HG03045 (cell line): ENCODE data around the gene ENO3.

Source experiments
- ATAC-seq: cut with Tn5 transposase; IDR thresholded peaks from one replicate; pipeline ENCODE4 v1.9.1; 2021; ENCODE audit warnings: mild to moderate bottlenecking, moderate library complexity; ENCODE audit not compliant: unreplicated experiment

The ENO3 gene

GRCh38 chr17:4936436-4936835, 14.5 kb upstream of the ENO3 start:
- ATAC-seq: no peak

- no peak for ATAC-seq
Measured at GRCh38 chr17:4937553-4937952, 13.4 kb upstream of the ENO3 start.

- ATAC-seq: no peak
Measured at GRCh38 chr17:4938069-4938491, 12.8 kb upstream of the ENO3 start.

GRCh38 chr17:4938688-4939545, 12.0 kb upstream of the ENO3 start:
- no peak for ATAC-seq

GRCh38 chr17:4939546-4939795, 11.4 kb upstream of the ENO3 start:
- peak; percentile 28 for ATAC-seq

GRCh38 chr17:4939796-4940554, 10.9 kb upstream of the ENO3 start, which contains the start of the genes RNF167 and SLC25A11:
RNF167 (plus strand) TSS chr17:4940268; CDS start chr17:4940910, 642 bp downstream.
SLC25A11 (minus strand) TSS chr17:4940046; CDS start chr17:4939910, 136 bp downstream.
- peak; percentile 71 for ATAC-seq

- peak; percentile 21 for ATAC-seq
Measured at GRCh38 chr17:4940555-4941318, 10.2 kb upstream of the ENO3 start.

GRCh38 chr17:4941319-4941610, 9.7 kb upstream of the ENO3 start:
- no peak for ATAC-seq

- ATAC-seq: no peak
Measured at GRCh38 chr17:4942760-4943508, 8.0 kb upstream of the ENO3 start.

- no peak for ATAC-seq
Measured at GRCh38 chr17:4944163-4944553, 6.8 kb upstream of the ENO3 start.

- ATAC-seq: no peak
Measured at GRCh38 chr17:4944554-4945175, 6.3 kb upstream of the ENO3 start.

- no peak for ATAC-seq
Measured at GRCh38 chr17:4945176-4945943, 5.6 kb upstream of the ENO3 start.

- no peak for ATAC-seq
Measured at GRCh38 chr17:4945944-4946280, 5.0 kb upstream of the ENO3 start.

- no peak for ATAC-seq
Measured at GRCh38 chr17:4946312-4946976, 4.5 kb upstream of the ENO3 start.

- no peak for ATAC-seq
Measured at GRCh38 chr17:4947010-4947410, 3.9 kb upstream of the ENO3 start.

GRCh38 chr17:4947411-4948165, 3.3 kb upstream of the ENO3 start:
- ATAC-seq: peak; percentile 21

GRCh38 chr17:4948166-4948930, 2.6 kb upstream of the ENO3 start, which contains the start of gene PFN1:
PFN1 (minus strand) TSS chr17:4948530; CDS start chr17:4948394, 136 bp downstream.
- peak; percentile 20 for ATAC-seq

- ATAC-seq: peak; percentile 35
Measured at GRCh38 chr17:4948931-4949320, 2.0 kb upstream of the ENO3 start.
